Fibroblast of skin of left quadriceps (primary cell): ENCODE measurements around the gene CC2D1A.
"Not testable (repeated sequence)": the region's sequence is repeated elsewhere in the genome, so short reads cannot be mapped to it uniquely, and the experiment has no call there.

Source experiments
- DNase-seq, 2 experiments: peaks; one replicate each; pipeline ENCODE4 v3.0.0-alpha.2; 2013; ENCODE audit warnings: low read depth in 2 of 2

Gene CC2D1A

DNA sequence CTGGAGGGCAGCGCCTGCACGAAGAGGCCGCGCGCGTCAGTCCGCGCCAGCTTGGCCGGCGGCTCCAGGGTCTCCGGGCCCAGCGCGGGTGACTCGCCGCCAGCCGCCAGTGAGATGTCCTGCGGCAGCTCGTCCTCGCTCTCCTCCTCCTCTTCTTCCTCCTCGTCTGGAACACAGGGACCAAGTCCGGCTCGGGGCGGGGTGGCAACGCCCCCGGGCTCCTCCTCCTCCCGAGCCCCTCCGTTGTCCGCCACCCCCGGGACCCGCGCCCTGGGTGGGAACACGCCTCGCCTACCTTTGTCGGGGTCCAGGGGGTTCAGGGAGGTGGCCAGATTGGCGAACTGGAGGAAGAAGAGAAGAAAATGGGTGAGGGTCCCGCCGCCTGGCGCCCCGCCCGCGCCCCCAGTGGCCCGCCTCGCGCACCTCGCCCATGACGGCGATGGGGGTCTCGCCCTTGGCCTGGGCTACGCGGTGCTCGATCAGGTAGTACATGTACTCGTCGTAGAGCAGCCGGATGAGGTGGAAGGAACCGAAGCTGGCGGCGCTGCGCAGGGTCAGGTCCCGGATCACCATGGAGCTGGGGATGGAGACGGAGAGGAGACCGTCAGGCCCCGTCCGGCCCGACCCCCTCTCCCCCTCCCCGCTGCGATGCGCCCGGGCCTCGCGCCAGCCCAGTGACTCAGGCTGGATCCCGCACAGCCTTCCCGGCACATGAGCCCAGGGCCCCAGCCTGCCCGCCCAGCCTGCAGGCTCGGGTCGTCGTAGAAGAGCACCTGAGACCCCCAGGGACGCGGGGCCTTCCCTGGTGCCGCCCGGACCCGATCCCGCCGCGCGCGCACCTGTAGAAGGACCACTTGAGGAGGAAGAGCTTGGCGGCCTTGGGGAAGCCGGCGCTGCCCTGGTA lies 57.0 kb downstream of the CC2D1A start:
- DNase-seq, result no peak

GRCh38 chr19:13963603-13964105 lies 57.7 kb downstream of the CC2D1A start:
- no peak for DNase-seq

DNA sequence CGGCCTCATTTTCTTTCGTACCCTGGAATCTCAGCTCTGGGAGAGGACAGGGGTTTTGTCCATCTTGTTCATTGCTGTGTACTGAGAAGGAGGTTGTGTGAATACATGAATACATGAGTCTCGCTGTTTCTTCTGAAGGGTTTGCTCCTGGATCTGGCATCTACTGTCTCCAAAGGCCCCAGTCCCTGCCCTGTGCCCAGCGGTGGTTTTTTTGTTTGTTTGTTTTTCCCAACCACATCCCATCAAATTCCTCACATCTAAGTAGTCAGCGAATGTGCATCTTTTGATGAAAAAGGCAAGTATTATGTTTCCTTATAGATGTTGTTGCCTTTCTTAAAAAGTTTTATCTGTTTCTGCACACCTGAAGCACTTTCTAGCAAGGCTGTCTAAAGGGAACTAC lies 58.8 kb downstream of the CC2D1A start:
- no peak for DNase-seq

DNA sequence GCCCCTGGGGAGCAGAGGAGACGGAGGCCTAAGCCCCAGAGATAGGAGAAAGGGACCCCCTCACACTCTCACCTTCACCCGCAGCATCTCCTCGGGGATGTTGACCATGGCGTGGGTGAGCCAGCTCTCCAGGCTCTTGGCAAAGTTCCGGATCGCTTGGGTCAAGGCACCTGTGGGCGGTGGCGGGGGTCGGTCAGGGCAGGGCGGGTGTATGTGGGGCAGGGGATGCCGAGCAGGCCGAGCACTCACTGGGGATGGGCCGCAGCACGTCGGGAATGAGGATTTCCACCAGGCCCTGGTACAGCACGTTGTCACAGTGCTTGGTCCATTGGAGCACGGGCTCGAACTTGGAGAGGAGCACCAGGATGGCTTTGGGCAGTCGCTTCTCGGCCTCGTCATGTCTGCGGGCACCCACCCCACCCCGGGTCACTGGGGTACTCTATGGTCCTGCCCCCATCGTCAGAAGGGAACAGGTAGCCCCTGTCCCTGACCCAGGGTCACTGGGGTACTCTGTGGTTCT lies 59.4 kb downstream of the CC2D1A start:
- DNase-seq, result no peak

- DNase-seq, result no peak
Observed at GRCh38 chr19:13965926-13966683, 60.1 kb downstream of the CC2D1A start.

DNA sequence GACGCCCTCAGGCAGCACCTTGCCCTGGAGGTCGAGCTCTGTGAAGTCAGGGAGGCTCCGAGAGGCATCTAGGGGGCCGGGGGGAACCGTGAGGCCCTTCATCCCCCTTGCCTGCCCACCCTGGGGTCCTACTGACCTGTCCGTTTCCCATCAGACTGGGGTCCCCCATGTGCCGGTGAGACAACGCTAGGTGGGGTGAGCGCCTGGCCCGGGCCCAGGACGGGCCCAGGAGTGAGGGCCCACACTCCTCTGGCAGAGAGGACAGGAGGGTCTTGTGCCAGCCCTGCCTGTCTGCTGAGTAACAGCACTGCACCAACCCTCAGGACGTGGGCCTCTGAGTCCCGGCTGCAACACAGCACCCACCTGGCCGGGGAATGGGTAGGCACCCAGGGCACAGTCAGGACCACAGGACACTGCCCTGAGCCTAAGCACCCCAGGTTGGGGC lies 60.7 kb downstream of the CC2D1A start:
- DNase-seq, result no peak

- DNase-seq, result not testable (repeated sequence)
Observed at GRCh38 chr19:13967206-13967605, 61.2 kb downstream of the CC2D1A start.

GRCh38 chr19:13968383-13968935 lies 62.5 kb downstream of the CC2D1A start:
- no peak for DNase-seq

DNA sequence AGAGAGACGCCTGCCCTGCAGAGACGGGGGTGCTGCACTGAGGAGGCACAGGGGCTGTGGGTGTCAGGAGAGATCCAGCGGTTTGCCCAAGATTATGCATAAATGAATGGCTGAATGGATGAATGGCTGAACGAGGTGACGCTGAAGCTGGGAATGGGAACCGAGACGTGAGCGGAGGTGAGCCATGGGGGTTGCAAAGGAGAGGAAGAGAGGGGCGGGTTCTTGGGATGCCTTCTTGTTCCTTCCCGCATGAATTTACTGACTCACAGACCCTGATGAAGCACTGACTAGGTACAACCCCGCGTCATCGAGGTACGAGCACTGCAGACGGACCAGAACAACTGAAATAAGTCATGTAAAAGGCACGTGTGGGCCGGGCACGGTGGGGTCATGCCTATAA lies 63.0 kb downstream of the CC2D1A start:
- no peak for DNase-seq

DNA sequence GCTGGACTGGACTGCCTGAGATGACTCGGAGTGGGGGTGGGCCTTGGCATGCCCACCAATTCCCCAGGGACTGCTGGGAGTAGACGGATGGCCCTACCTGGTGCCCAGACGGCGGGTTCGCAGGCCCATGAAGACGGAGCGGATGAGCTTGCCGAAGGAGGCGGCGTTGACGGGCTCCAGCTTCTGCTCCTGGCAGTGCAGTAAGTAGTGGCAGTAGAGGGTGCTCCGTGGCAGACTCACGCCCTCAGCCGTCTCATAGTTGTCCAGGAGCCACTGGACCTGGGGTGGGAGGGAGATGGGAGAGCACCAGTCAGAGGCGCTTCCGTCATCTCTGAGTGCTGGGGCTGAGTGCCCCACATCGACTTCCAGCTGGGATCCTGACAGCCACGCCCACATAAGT lies 63.9 kb downstream of the CC2D1A start:
- DNase-seq, result no peak

DNA sequence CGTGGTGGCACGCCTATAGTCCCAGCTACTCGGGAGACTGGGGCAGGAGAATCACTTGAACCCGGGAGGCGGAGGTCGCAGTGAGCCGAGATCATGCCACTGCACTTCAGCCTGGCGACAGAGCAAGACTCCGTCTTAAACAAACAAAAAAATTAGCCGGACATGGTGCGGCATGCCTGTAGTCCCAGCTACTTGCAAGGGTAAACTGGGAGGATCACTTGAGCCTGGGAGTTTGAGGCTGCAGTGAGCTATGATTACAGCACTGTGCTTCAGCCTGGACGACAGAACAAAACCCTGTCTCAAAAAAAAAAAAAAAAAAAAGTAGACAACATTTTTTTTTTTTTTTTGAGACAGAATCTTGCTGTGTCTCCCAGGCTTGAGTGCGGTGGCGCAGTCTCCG lies 65.9 kb downstream of the CC2D1A start:
- not testable (repeated sequence) for DNase-seq

- no peak for DNase-seq
Observed at GRCh38 chr19:13972368-13973155, 66.6 kb downstream of the CC2D1A start.

GRCh38 chr19:13973479-13973878 lies 67.5 kb downstream of the CC2D1A start:
- not testable (repeated sequence) for DNase-seq

GRCh38 chr19:13974073-13974472 lies 68.1 kb downstream of the CC2D1A start:
- no peak for DNase-seq

DNA sequence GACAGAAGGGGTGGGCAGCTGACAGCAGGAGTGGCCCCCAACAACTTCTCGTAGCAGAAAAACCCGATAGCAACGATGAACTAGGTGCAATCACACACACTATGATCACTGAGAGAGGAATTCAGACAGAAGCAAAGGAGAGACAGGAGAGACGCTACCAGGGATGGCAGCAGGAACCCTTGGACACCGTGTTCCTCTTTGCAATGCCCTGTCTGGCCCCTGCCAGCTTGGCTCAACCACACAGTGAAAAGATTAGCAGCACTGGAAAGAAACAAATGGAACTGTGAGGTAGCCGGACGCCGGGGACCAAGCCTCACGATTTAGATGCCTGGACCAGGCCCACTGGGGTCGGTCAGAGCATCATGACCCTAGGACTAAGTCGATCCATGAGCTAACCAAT lies 69.9 kb downstream of the CC2D1A start:
- DNase-seq, result no peak

GRCh38 chr19:13976446-13976845 lies 70.4 kb downstream of the CC2D1A start:
- no peak for DNase-seq

DNA sequence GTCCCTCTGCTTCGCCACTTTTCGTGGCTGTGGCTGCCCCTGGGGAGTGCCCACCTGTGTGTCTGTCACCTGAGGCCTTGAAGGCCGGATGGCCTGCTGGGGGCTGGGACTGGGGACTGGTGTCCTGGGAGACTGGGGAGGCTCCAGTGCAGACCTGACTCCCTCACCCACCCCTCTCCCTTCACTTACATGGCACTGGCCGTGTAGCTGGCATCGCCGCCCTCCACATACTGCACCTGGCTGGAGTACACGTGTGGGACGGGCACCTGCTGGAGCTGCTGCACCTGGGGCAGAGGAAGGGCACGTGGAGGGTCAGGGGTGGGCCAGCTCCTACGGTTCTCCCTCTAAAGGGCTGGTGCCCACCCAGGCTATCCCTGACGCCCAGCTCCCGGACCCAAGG lies 71.8 kb downstream of the CC2D1A start:
- no peak for DNase-seq

DNA sequence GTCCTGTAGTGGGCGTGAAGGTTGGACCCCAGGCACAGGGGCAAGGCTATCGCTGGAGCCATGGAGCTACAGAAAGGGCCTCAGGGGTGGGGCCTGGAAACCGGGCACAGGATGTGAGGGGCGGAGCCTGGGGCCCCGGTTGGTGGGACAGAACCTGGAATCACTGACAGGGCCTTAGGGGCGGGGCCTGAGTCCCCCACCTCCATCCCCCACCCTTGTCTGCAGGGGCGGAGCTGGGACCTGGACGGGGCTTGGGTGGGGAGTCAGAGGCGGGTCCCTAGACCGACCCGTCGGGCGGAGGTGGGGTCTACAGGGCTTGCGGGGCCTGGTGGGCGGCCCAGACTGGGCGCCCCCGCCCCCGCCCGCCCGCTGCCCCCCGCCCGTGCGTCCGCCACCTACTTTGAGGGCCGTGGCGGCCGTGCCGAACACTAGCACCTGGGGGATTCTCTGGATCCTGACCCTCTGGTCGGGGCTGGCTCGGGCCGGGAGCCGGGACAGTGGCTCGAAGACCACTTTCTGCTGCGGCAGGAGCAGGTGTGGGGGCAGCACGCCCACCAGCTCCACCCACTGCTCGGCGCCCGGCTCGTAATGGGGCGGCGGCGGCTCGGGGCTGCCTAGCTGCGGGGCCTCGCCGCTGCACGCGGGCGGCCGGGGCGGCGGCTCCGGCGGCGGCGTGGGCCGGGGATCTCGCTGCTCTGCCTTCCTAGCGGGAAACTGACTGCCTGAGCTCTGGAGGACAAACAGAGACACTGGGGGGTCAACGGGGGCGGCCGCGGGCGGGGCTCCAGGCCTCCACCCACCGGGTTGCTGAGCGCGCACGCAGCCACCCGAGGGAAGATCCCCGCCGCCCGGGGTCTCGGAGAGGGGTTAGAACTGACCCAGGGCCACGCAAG lies 72.6 kb downstream of the CC2D1A start:
- DNase-seq, result peak in 1 of 2 experiments; percentile 26

- DNase-seq, result no peak
Observed at GRCh38 chr19:13979244-13979615, 73.2 kb downstream of the CC2D1A start.

DNA sequence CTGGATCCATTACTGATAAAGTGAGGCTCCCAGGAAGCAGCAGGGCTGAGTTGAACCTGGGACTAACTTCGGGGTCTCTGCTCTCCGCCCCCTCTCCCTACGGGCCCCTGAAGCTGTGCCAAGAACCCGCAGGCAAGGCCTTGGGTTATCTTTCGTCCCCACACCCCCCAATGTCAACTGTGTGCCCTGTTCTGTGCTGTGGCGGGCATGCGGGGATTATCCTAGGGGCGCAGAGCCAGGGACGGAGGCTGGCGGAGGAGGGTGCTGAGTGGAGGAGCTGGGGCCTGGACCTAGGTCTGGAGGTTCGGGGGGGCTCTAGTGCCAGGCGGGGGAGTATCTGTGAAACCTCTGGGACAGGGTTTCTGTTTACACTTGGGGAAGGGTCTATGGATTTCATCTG lies 73.7 kb downstream of the CC2D1A start:
- no peak for DNase-seq
